Pancreas (tissue), 10 donors: ENCODE measurements around the gene KLHL17. TPM values are rescaled to one million over a fixed set of nuclear protein-coding genes. Genes with fewer than 3 reads are reported as not detected.
"Not testable (repeated sequence)": the region's sequence is repeated elsewhere in the genome, so short reads cannot be mapped to it uniquely, and the experiment has no call there.

Source experiments
- ATAC-seq, 4 donors: fragments of 200-7000 bp; cut with Tn5 transposase; one replicate each; pipeline versions ENCODE4 v1.8.0 to v1.9.1; 2020; ENCODE audit warnings: mild to moderate bottlenecking in 4 of 4, moderate library complexity in 4 of 4
- DNase-seq, 6 donors: peaks; one replicate each; pipeline ENCODE4 v3.0.0-alpha.2; 2020
- FAIRE-seq: peaks from 2 replicates; lab custom pipeline; 2012; peaks lifted over from hg19 to GRCh38; lab: Jason Lieb, UNC
- H3K27ac ChIP-seq, 4 donors: fragments of 200-600 bp; sonication (generic); 1 replicate in 3 of 4; 2 replicates in 1 of 4; pipeline versions ENCODE4 v1.5.0 to v1.8.0; 2020
- H3K27me3 ChIP-seq, 4 donors: fragments of 200-600 bp; one replicate each; pipeline ENCODE4 v1.8.0; 2021
- H3K36me3 ChIP-seq, 3 donors: fragments of 200-600 bp; sonication (generic) in 1 of 3; one replicate each; pipeline versions ENCODE4 v1.5.0 to v1.8.0; 2020 to 2021
- H3K4me1 ChIP-seq, 3 donors: fragments of 200-600 bp; one replicate each; pipeline ENCODE4 v1.8.0; 2021
- H3K4me3 ChIP-seq, 4 donors: fragments of 200-600 bp; sonication (generic) in 2 of 4; one replicate each; pipeline versions ENCODE4 v1.5.0 to v1.8.0; 2020 to 2021
- H3K9me3 ChIP-seq, 4 donors: fragments of 200-600 bp; one replicate each; pipeline ENCODE4 v1.8.0; 2021
- WGBS, 2 donors: extraction: QIAGEN DNeasy Blood & Tissue Kit; methylation state at CpG; one replicate each; pipeline ENCODE4 v1.1.7; 2013; 5-methylcytosine and 5-hydroxymethylcytosine counted together
- intact Hi-C, 3 donors: fragments of 100-400 bp; cut with DNase I; formaldehyde crosslinking; loops; one replicate each; pipeline versions ENCODE4 v1.11.1 to v1.14.2; 2022
- polyA plus RNA-seq, 2 donors: library from polyadenylated mRNA; stranded (reverse); fragments of 200-250 nt; gene quantifications; one replicate each; pipeline ENCODE4 v1.2.3, GENCODE V29; 2013
- total RNA-seq, 6 donors: library from RNA; stranded (reverse); fragmentation: NEBNext Ultra II Directional in 4 of 6; extraction: Animal tissue kit (Norgen Biotek cat#: 25700) in 4 of 6; gene quantifications; one replicate each; pipeline versions ENCODE4 v1.2.1 to v1.2.4, GENCODE V29; 2021 to 2023
- TF ChIP-seq, protein P1 (sequence below), 4 donors: fragments of 200-600 bp; sonication (generic) in 3 of 4; IDR thresholded peaks; one replicate each; pipeline versions ENCODE4 v1.5.0 to v1.8.0; 2021; ENCODE audit warnings: antibody characterized with exemption in 4 of 4
- donor health status: healthy with polysubstance abuse.
- donor health status: DM: no; HTN: no; CAD: no; lungs with moderate emphysema.
- donor health status: DM: no; HTN: no; CAD: no.
- donor health status: control.
- donor health status: control.
- donor health status: Bipolar disorder and iron deficiency.
- donor health status: DM: yes; HTN: yes; CAD: no.
- donor health status: DM: no; HTN: no; CAD: no.
- donor health status: DM: no; HTN: no; CAD: no.
- donor health status: DM: yes; HTN: yes; CAD: no.

The KLHL17 gene
- total and polyA plus RNA-seq, 8 donors = 3.1 to 24.1 (median 6.2) TPM

- intact Hi-C loops = no loop called here
- Histone ChIP-seq H3K36me3 (peaks cover 2 to 49% (median 19%) of the 10 kb centered on the region in 3 donors), H3K27me3 (peaks cover 0 to 7% (median 2%) of the 10 kb centered on the region in 4 donors), H3K27ac (no peak overlapping the region), H3K9me3 (no peaks in the 10 kb centered on the region), H3K4me3 (no peak overlapping the region), H3K4me1 (peaks cover 4 to 13% (median 7%) of the 10 kb centered on the region in 3 donors)
- ATAC-seq (no peak), FAIRE-seq (no peak), DNase-seq (no peak)
- TF ChIP-seq, protein P1, sequence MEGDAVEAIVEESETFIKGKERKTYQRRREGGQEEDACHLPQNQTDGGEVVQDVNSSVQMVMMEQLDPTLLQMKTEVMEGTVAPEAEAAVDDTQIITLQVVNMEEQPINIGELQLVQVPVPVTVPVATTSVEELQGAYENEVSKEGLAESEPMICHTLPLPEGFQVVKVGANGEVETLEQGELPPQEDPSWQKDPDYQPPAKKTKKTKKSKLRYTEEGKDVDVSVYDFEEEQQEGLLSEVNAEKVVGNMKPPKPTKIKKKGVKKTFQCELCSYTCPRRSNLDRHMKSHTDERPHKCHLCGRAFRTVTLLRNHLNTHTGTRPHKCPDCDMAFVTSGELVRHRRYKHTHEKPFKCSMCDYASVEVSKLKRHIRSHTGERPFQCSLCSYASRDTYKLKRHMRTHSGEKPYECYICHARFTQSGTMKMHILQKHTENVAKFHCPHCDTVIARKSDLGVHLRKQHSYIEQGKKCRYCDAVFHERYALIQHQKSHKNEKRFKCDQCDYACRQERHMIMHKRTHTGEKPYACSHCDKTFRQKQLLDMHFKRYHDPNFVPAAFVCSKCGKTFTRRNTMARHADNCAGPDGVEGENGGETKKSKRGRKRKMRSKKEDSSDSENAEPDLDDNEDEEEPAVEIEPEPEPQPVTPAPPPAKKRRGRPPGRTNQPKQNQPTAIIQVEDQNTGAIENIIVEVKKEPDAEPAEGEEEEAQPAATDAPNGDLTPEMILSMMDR (IDR thresholded peaks at IDR 0.05) = no peak
- 89 to 90% methylated on average over 29 of the region's 29 CpGs for WGBS, 2 donors
These were observed 14.5 kb upstream of the KLHL17 start for GRCh38 chr1:945688-946556.

DNA sequence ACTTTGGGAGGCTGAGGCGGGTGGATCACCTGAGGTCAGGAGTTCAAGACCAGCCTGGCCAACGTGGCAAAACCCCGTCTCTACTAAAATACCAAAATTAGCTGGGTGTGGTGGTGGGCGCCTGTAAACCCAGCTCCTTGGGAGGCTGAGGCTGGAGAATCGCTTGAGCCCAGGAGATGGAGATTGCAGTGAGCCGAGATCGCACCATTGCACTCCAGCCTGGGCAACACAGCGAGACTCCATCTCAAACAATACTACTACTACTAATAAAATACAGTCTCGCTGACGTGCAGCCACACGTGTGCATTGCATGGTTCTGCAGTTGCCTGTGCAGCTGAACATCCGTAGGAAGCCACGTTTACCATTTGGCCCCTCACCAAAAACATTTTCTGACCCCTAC, 13.6 kb upstream of the KLHL17 start:
- ATAC-seq, H3K4me3 ChIP-seq, H3K27ac ChIP-seq, FAIRE-seq, DNase-seq, H3K4me1 ChIP-seq, H3K27me3 ChIP-seq, intact Hi-C loops, H3K9me3 ChIP-seq: not testable (repeated sequence)
- peaks cover 2 to 57% (median 22%) of the 10 kb centered on the region in 3 donors for H3K36me3 ChIP-seq
- WGBS, 2 donors = 92 to 98% methylated on average over 13 of the region's 13 CpGs

GRCh38 chr1:947958-948357, 12.4 kb upstream of the KLHL17 start:
- intact Hi-C loops = no loop called here
- ATAC-seq = no peak
- Histone ChIP-seq H3K4me1 (no peaks in the 10 kb centered on the region), H3K27ac (no peak overlapping the region), H3K27me3 (no peaks in the 10 kb centered on the region), H3K4me3 (no peak overlapping the region), H3K36me3 (peaks cover 5 to 68% (median 30%) of the 10 kb centered on the region in 3 donors), H3K9me3 (no peaks in the 10 kb centered on the region)
- no peak for FAIRE-seq
- 93 to 95% methylated on average over 15 of the region's 15 CpGs for whole genome bisulfite sequencing, 2 donors
- DNase-seq = no peak
- TF ChIP-seq, protein P1 (IDR thresholded peaks at IDR 0.05) = no peak

- no peak overlapping the region for H3K4me3 ChIP-seq
These were observed 10.1 kb upstream of the KLHL17 start for GRCh38 chr1:950268-950667.

DNA sequence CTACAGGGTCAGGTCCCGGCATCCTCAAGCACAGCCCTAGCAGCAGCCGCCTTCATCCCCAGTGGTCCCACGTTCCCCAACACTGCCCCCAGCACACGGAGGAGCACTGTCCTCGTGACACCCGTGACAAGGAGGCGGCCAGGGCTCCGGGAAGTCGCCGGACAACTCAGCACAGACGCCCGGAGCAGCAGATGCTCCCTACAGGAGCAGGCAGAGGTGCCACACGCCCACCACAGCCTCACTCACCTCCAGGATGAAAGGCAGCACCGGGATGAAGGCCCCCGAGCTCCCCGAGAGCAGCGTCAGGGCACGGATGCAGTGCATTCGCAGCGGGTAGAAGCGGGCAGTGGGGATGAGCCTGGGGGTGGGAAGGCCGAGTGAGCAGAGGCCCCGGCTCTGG, 9.5 kb upstream of the KLHL17 start:
- Histone ChIP-seq H3K27me3 (no peaks in the 10 kb centered on the region), H3K27ac (no peak overlapping the region), H3K4me1 (no peaks in the 10 kb centered on the region), H3K36me3 (peaks cover 9 to 80% (median 44%) of the 10 kb centered on the region in 3 donors), H3K9me3 (no peaks in the 10 kb centered on the region), H3K4me3 (no peak overlapping the region)
- ATAC-seq (no peak), DNase-seq (no peak), FAIRE-seq (no peak)
- intact Hi-C loops = no loop called here
- TF ChIP-seq, protein P1 (IDR thresholded peaks at IDR 0.05) = no peak
- WGBS, 2 donors = 95 to 96% methylated on average over 23 of the region's 23 CpGs

More at GRCh38 chr1:950268-950667, 10.1 kb upstream of the KLHL17 start:
- no peaks in the 10 kb centered on the region for H3K27me3 ChIP-seq
- DNase-seq (no peak), ATAC-seq (no peak), FAIRE-seq (no peak)
- no peaks in the 10 kb centered on the region for H3K4me1 ChIP-seq
- peaks cover 9 to 81% (median 43%) of the 10 kb centered on the region in 3 donors for H3K36me3 ChIP-seq
- WGBS, 2 donors = 92 to 96% methylated on average over 9 of the region's 9 CpGs
- intact Hi-C loops = no loop called here
- TF ChIP-seq, protein P1 (IDR thresholded peaks at IDR 0.05) = no peak
- H3K9me3 ChIP-seq = no peaks in the 10 kb centered on the region
- H3K27ac ChIP-seq = no peak overlapping the region
